ENCODE measurements around the gene ADORA3. TPM values are rescaled to one million over a fixed set of nuclear protein-coding genes. Genes with fewer than 3 reads are reported as not detected.

The ADORA3 gene
- total RNA-seq, 2 experiments from 2014 or later, result 0.20 TPM; not detected in 1

Other genes with a start within 250 kb of the ADORA3 start
- not detected for gene CHIA, start 212.8 kb downstream of the ADORA3 start, total RNA-seq
- 1 to 10 TPM; 2.3 to 3.4 TPM for gene OVGP1, start 75.9 kb downstream of the ADORA3 start, total RNA-seq
- gene WDR77, start 54.4 kb downstream of the ADORA3 start, total RNA-seq, result 10 to 100 TPM; 35.7 to 35.9 TPM
- gene ATP5PB, start 54.2 kb downstream of the ADORA3 start, total RNA-seq, result 100 to 1,000 TPM; 259 to 260 TPM
- gene C1orf162, start 29.6 kb downstream of the ADORA3 start, total RNA-seq, result 10 to 100 TPM; 31.6 to 33.6 TPM
- gene TMIGD3, start within 50 bp of the ADORA3 start, total RNA-seq, result under 1 TPM in 1 of 2 experiments, not detected in 1; 0.42 TPM
- gene RAP1A, start 116.2 kb upstream of the ADORA3 start, total RNA-seq, result 100 to 1,000 TPM; 134 to 139 TPM
- 1 to 10 TPM; 1.6 to 2.0 TPM for gene INKA2, start 235.8 kb upstream of the ADORA3 start, total RNA-seq

Measured in activated naive CD8-positive, alpha-beta T cell treated with anti-CD3 and anti-CD28 coated beads, Interleukin-2, amount 10 ng/mL, durations not matched to agents 7 days and 5 days (primary cell).